Measurements from ENCODE around the gene CTXN1.

CTXN1 gene

GRCh38 chr19:7883796-7884570 lies 42.0 kb downstream of the CTXN1 start:
- DNase-seq (ENCODE audit: low read depth) = peak; percentile 34
- TF ChIP-seq CTCF (conservative IDR thresholded peaks at IDR 0.05; ENCODE audit: low read depth, low read length) = no peak
- no peak overlapping the region for H3K4me3 ChIP-seq (ENCODE audit: low read depth, low read length)

GRCh38 chr19:7883105-7883504 lies 42.8 kb downstream of the CTXN1 start:
- no peak overlapping the region for H3K4me3 ChIP-seq (ENCODE audit: low read depth, low read length)
- TF ChIP-seq CTCF (conservative IDR thresholded peaks at IDR 0.05; ENCODE audit: low read depth, low read length) = no peak
- no peak for DNase-seq (ENCODE audit: low read depth)

GRCh38 chr19:7881910-7882309 lies 44.0 kb downstream of the CTXN1 start:
- DNase-seq (ENCODE audit: low read depth) = no peak
- TF ChIP-seq CTCF (conservative IDR thresholded peaks at IDR 0.05; ENCODE audit: low read depth, low read length) = no peak
- H3K4me3 ChIP-seq (ENCODE audit: low read depth, low read length) = no peak overlapping the region

- no peak for TF ChIP-seq CTCF (conservative IDR thresholded peaks at IDR 0.05; ENCODE audit: low read depth, low read length)
- no peak for DNase-seq (ENCODE audit: low read depth)
- no peak overlapping the region for H3K4me3 ChIP-seq (ENCODE audit: low read depth, low read length)
These were observed 46.1 kb downstream of the CTXN1 start for GRCh38 chr19:7879836-7880235.

- no peak for DNase-seq (ENCODE audit: low read depth)
- TF ChIP-seq CTCF (conservative IDR thresholded peaks at IDR 0.05; ENCODE audit: low read depth, low read length) = no peak
- no peak overlapping the region for H3K4me3 ChIP-seq (ENCODE audit: low read depth, low read length)
These were observed 46.7 kb downstream of the CTXN1 start for GRCh38 chr19:7879111-7879807.

GRCh38 chr19:7877249-7877836 lies 48.6 kb downstream of the CTXN1 start:
- TF ChIP-seq CTCF (conservative IDR thresholded peaks at IDR 0.05; ENCODE audit: low read depth, low read length) = no peak
- H3K4me3 ChIP-seq (ENCODE audit: low read depth, low read length) = no peak overlapping the region
- no peak for DNase-seq (ENCODE audit: low read depth)
